ENCODE results near the gene KIR3DL2.
"Not testable (repeated sequence)": the region's sequence is repeated elsewhere in the genome, so short reads cannot be mapped to it uniquely, and the experiment has no call there.

The KIR3DL2 gene

GRCh38 chr19:54850061-54850640, at the start of gene KIR3DL2:
TSS of gene KIR3DL2 (plus strand) at chr19:54850443. CDS start at chr19:54850476, 33 bp downstream.
- H3K4me3 ChIP-seq (ENCODE audit: low read length), result not testable (repeated sequence)

DNA sequence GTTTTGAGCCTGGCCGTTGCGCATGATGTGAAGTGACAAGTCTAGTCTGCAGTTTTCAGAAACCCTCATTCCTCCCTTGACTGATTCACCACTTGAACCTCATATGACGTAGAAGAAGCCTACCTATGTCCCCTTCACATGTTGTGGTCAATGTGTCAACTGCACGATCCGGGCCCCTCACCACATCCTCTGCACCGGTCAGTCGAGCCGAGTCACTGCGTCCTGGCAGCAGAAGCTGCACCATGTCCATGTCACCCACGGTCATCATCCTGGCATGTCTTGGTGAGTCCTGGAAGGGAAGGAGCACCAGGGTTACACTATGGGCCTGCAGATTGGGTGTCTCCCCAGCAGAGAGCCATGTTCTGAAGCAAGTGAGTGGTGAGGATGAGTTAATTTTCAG, 46.8 kb upstream of the KIR3DL2 start, which contains the start of gene KIR2DL4:
KIR2DL4 (plus strand) TSS at position 201 of the 400 bp plus-strand sequence; CDS start at position 243, 42 bp downstream.
- TF ChIP-seq ZNF274 (IDR thresholded peaks at IDR 0.05; ENCODE audit: low read depth, low read length), result no peak
- no peak within 1 kb of the TSS for H3K4me3 ChIP-seq (ENCODE audit: low read length)

DNA sequence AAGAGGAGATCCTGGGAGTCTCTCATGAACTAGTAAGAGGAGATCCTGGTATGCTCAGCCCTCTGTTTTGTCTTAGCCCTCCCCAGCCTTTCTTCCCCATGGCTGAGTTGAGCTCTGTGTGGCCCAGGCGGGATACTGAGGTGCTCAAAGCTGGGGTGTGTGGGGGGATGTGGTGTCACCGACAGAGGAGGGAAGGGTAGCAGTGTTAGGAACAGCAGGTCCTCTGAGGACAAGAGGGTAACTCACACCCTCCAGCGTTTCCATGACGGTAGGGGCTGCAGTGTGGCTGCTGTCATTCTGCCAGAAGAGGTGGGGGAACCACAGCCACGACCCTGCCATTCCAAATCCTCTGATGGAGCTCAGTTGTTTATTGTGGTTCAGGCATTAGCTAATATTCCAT, 46.1 kb upstream of the KIR3DL2 start:
- no peak for TF ChIP-seq ZNF274 (IDR thresholded peaks at IDR 0.05; ENCODE audit: low read depth, low read length)
- H3K4me3 ChIP-seq (ENCODE audit: low read length), result no peak overlapping the region

DNA sequence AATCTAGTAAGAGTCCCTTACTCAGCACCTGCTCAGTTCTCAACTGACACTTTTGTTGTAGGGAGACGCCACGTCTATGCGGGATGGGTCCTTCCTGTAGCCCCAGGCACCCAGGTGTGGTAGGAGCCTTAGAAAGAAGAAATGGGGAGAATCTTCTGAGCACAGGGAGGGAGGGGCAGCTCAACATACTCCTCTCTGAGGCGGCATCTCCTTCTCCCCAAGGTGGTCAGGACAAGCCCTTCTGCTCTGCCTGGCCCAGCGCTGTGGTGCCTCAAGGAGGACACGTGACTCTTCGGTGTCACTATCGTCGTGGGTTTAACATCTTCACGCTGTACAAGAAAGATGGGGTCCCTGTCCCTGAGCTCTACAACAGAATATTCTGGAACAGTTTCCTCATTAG, 45.7 kb upstream of the KIR3DL2 start:
- TF ChIP-seq ZNF274 (IDR thresholded peaks at IDR 0.05; ENCODE audit: low read depth, low read length), result no peak
- no peak overlapping the region for H3K4me3 ChIP-seq (ENCODE audit: low read length)

DNA sequence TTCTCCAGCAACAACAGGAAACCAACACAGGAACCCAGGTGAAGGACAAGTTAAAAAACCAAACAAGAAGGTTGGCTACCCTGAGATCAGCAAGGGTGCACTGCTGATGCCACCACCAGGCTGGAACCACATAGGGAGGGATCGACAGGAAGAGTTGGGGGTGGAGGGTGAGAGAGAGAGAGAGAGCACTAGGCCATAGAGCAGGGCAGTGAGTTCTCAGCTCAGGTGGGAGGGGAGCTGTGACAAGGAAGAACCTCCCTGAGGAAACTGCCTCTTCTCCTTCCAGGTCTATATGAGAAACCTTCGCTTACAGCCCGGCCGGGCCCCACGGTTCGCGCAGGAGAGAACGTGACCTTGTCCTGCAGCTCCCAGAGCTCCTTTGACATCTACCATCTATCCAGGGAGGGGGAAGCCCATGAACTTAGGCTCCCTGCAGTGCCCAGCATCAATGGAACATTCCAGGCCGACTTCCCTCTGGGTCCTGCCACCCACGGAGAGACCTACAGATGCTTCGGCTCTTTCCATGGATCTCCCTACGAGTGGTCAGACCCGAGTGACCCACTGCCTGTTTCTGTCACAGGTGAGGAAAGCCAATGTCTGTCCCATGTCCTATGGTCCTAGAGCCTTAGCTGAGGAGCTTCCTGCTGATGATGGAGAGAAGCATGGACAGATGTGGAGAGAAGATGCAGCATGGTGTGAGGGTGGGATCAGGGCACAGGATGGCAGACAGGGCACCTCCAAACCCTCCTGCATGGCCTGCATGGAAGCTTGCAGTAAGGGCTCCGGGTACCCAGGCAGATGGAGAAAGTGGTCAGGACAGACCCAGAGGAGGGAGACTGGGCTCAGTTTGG, 44.4 kb upstream of the KIR3DL2 start:
- no peak for TF ChIP-seq ZNF274 (IDR thresholded peaks at IDR 0.05; ENCODE audit: low read depth, low read length)

GRCh38 chr19:54806516-54806838, 43.8 kb upstream of the KIR3DL2 start:
- TF ChIP-seq ZNF274 (IDR thresholded peaks at IDR 0.05; ENCODE audit: low read depth, low read length), result no peak
- H3K4me3 ChIP-seq (ENCODE audit: low read length), result no peak overlapping the region

More for the DNA sequence above, 44.4 kb upstream of the KIR3DL2 start:
- no peak overlapping the region for H3K4me3 ChIP-seq (ENCODE audit: low read length)

- not testable (repeated sequence) for H3K4me3 ChIP-seq (ENCODE audit: low read length)
These were observed 35.7 kb upstream of the KIR3DL2 start for GRCh38 chr19:54814571-54814970.

DNA sequence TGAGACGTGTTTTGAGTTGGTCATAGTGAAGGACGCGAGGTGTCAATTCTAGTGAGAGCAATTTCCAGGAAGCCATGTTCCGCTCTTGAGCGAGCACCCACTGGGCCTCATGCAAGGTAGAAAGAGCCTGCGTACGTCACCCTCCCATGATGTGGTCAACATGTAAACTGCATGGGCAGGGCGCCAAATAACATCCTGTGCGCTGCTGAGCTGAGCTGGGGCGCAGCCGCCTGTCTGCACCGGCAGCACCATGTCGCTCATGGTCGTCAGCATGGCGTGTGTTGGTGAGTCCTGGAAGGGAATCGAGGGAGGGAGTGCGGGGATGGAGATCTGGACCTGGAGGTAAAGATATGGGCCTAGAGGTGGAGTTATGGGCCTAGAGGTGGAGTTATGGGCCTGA, 34.0 kb upstream of the KIR3DL2 start, which contains the start of gene KIR3DL1:
KIR3DL1 (plus strand) TSS at position 218 of the 400 bp plus-strand sequence.
- H3K4me3 ChIP-seq (ENCODE audit: low read length), result not testable (repeated sequence)

GRCh38 chr19:54817670-54818536, 32.3 kb upstream of the KIR3DL2 start:
- H3K4me3 ChIP-seq (ENCODE audit: low read length), result no peak overlapping the region
- no peak for TF ChIP-seq ZNF274 (IDR thresholded peaks at IDR 0.05; ENCODE audit: low read depth, low read length)

GRCh38 chr19:54824416-54824815, 25.8 kb upstream of the KIR3DL2 start:
- H3K4me3 ChIP-seq (ENCODE audit: low read length), result not testable (repeated sequence)

GRCh38 chr19:54825326-54825725, 24.9 kb upstream of the KIR3DL2 start:
- not testable (repeated sequence) for H3K4me3 ChIP-seq (ENCODE audit: low read length)

DNA sequence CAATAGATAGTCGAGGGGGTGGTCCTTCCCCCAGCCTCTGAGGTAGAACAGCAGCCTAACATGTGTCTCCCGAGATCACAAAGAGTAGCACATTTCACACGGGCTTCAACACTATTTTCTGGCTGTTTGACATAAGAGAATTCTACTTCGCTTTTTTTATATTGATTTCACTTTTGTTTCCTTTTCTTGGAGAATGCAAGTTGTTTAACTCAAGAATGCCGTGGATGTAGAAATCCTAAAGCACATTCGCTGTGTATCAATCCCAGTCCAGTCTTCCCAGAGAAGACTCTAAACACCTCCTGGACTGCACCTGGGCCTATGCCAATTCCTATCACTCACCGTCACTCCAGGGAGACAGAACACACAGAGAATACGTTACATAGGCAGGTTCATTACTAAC, 22.2 kb upstream of the KIR3DL2 start:
- not testable (repeated sequence) for H3K4me3 ChIP-seq (ENCODE audit: low read length)

- H3K4me3 ChIP-seq (ENCODE audit: low read length), result not testable (repeated sequence)
These were observed 17.7 kb upstream of the KIR3DL2 start, which contains the start of gene KIR2DS4 for GRCh38 chr19:54832496-54832895. TSS of gene KIR2DS4 (plus strand) at chr19:54832676.

DNA sequence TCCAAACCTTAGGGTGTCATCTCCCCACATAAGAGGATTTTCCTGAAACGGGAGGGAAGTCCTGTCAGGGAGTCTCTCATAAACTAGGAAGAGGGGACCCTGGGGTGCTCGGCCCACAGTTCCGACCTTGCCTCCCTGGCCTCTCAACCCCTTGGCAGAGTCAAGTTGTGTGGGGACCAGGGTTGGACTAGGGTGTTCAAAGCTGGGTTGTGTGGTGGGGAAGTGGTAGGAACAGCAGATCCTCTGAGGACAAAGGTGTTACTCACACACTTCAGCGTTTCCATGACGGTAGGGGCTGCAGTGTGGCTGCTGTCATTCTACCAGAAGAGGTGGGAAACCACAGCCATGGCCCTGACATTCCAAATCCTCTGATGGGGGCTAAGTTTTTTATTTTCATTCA, 15.1 kb upstream of the KIR3DL2 start:
- not testable (repeated sequence) for H3K4me3 ChIP-seq (ENCODE audit: low read length)

GRCh38 chr19:54837522-54837921, 12.7 kb upstream of the KIR3DL2 start:
- not testable (repeated sequence) for H3K4me3 ChIP-seq (ENCODE audit: low read length)

DNA sequence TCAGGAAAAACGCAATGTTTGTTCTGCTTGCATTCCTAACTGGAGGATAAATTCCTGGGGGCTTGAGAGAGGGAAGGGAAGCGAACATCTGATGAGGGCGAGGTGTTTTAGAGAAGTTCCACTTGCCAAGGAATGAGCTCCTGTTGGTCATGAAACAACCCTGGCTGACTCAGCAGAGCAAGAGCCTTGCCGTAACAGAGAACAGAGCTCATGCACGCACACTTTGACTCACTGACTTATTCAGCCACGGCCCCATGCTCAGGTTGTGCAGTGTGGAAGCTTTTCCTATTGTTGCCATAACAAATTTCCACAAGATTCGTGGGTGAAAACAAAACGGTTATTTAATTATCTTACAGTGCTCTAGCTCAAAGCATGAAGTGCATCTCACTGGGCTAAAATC, 7.1 kb upstream of the KIR3DL2 start:
- H3K4me3 ChIP-seq (ENCODE audit: low read length), result not testable (repeated sequence)
